Stimulated activated CD8-positive, alpha-beta memory T cell treated with anti-CD3 and anti-CD28 coated beads, Interleukin-4, amount 100 ng/mL, for 1 hour (primary cell): ENCODE measurements around the gene ARAP1.

Source experiments
- DNase-seq, 2 donors: peaks; one replicate each; pipeline ENCODE4 v3.0.0-alpha.2; 2020; ENCODE audit warnings: low read depth in 2 of 2, low spot score in 1 of 2

ARAP1 gene

DNA sequence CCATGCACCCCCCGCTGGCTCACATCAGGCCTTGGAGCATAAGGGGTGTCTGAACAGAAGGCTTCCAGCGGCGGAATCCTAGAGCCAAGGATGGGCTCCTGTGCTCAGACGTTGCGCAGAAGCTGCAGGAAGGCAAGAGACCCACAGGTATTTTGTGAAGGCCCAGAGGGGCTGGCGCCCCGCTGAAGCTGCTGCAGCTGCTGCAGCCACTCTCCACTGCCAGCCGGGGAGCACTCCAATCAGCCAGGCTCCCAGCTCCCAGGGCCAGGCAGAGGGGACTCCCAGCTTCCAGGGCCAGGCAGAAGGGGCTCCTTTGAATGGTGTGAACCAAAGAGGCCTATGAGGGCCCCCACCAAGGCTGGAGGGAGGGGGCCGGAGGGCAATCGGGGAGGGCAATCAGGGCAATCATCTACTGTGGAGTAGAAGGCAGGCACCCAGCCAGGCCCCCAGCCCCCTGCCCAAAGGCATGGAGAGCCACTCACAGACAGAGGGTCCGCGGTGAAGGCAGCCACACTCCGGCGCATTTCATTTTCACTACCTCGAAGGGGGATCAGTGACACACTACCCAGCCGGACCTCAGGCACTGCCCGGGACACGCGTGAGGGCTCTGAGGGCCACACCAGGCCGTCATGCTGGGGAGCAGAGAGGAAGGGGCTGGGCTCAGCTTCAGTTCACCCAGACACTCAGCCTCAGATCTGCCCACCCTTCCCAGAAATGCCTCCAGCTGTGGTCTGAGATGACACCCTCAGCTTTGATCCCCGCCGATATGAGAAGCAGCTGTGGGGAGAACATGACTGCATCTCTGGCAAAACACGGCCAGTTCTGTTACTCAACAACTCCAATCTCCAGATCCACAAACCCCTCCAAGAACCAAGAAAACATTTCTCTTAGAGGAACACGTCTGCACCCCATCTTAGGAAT, 66.4 kb downstream of the ARAP1 start:
- DNase-seq = no peak

DNA sequence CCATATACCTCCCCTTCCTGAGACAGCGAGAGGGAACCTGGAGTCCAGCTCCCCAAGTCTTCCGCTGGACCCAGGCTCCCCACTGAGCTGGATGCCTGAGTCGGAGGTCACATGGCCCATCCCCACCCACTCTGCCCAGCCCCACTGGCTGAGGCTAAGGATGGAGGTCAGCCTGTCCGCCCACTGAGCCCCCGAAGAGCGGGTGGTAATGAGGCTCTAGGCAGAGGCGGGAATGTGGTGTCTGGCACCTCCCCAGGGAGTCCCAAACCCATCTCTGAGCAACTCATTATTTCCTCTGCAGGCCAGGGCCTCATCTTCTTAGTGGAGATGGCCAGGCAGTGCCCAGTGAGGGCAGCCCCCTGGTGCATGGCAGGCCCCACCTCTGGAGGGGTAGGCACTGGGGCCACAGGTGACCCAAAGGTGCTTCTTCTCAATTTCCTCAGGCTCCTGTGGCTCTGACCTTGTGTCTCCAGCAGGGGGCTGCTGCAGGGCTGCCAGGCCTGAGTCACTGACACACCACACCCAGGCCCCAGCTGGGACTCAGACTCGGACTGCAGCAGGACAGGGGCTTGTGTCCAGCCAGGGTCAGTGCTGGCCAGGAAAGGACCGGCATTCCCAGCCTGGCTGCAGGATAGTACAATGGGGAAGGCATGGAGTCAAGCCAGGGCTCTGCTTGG, 67.8 kb downstream of the ARAP1 start:
- DNase-seq = peak in 1 of 2 donors; percentile 6

- DNase-seq = peak; percentile 17 to 37
Measured at GRCh38 chr11:72683782-72684200, 68.4 kb downstream of the ARAP1 start.

- no peak for DNase-seq
Measured at GRCh38 chr11:72682858-72683243, 69.4 kb downstream of the ARAP1 start.

GRCh38 chr11:72682238-72682857, 69.9 kb downstream of the ARAP1 start:
- no peak for DNase-seq

DNA sequence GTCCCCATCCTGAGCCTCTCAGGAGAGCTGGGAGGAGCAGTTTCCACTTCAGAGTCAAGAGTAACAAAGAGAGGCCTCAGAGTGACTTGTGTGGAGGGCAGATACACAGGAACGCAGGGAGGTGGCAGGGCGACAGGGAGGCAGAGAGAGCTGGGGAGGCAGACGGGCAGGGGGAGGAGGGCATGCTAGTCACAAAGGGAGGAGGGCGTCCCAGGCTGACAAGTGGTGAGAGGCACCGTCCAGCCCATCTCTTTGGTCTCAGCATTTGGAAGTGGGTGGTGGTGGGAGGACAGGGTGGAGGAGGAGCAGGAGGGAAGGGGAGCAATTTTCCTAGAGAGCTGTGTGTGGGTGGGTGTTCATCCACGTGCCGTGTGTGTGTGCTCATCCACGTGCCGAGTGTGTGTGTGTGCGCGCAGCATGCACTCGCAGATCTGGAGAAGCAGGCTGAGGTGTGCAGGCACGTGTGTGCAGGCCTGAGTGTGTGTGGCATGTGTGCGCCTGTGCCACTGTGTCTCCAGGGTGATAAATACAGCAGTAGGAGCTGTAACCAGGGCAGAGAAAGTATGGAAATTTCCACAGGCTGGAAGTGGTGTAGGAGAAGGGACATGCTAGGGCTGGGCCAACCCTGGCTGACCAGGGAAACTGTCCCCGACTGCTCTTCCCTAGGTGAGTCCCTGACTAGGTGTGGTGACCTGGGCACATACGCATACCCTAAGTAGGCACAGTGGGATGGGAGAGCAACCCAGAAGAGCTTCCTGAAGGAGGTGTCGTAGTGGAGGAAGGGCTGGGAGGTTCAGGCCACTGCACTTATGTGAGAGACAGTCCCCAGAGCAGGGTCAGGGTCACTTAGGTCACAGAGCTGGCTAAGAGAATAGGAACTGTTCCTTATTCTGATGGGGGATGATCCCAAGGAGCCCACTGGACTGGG, 70.7 kb downstream of the ARAP1 start:
- DNase-seq = no peak

DNA sequence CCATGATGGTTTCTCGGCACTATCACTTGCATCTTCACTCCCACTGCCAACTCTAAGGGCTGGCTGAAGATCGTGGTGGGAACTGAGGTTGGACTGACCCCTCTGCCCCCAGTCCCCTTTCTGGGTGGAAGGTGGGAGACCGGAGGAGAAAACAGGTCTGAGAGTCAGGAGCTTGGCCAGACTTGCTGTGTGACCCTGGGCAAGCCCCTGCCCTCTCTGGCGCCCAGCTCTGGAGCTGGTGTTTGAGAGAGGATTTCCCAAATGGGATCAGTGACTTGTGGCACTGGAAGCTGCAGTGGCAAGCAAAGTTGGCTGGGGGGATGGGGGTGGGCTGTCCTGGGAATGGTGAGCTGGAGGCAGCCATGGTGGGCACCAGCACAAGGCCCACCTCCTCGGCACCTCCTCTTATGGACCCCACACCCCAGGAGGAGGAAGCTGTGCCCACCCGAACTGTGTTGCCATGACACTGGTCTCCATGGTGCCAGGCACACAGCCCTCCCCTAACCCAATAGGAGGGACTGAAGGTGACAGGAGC, 71.5 kb downstream of the ARAP1 start:
- no peak for DNase-seq

DNA sequence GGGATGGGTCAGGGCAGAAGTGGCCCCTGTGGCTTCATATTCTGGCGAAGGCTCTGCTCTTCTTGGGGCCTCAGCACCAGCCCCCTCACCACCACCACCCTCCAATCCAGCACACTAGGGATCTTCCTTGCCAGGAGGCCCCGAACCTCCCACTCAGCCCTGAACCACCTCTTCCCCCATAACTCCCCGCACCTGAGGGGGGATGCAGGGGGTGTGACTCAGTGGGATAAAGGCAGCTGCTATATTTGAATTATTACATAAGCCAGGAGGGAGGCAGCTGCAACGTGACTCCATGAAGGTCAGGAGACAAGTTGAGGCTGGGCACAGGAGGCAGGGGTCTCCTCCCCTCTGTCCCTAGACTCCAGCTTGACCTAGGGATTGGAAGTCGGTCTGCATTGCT, 72.3 kb downstream of the ARAP1 start:
- no peak for DNase-seq

- DNase-seq = no peak
Measured at GRCh38 chr11:72678524-72678923, 73.7 kb downstream of the ARAP1 start.

- peak in 1 of 2 donors; percentile 33 for DNase-seq
Measured at GRCh38 chr11:72676861-72677341, 75.3 kb downstream of the ARAP1 start.

GRCh38 chr11:72675221-72675620, 77.0 kb downstream of the ARAP1 start:
- DNase-seq = no peak

DNA sequence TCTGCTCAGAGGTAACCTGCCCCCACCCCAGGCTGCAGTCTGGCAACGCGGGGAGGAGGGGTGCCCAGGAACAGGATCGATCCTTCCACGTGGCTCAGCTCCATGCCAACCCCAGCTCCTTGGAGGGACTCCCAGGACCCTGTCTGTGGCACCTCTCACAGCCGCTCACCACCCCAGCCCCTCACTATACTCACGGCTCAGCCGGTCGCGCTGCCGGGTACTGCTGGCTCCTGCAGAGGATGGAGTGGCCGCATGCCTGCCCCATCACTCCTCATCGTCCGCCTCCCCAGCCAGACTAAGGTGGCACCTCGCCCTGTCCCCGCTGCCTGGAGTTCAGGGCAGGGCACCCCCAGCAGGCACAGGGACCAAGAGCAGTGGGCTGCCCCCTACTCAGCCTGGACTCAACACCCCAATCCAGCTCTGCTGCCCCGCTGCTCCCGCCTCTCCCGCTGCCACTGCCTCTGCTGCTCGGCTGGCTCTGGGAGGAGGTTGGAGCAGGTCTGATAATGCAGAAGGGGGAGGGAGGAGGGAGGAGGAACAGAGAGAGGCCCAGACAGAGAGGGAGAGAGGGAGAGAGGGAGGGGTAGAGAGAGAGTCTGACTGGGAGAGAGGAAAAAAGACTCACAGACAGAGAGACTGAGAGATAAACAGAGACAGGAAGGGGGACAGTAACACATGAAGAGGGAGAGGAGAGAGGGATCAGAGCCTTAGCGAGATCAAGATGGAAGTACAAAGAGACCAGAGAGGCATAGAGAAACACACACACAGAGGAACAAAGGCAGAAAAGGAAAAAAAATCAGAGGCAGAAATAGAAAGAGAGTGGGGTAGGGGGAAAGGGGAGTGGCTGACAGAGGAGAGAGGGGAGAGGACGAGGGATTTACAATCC, 78.0 kb downstream of the ARAP1 start, which contains the start of gene PDE2A:
PDE2A (minus strand) TSS at position 480 of the 886 bp plus-strand sequence; CDS start at position 265, 215 bp downstream.
- no peak for DNase-seq

DNA sequence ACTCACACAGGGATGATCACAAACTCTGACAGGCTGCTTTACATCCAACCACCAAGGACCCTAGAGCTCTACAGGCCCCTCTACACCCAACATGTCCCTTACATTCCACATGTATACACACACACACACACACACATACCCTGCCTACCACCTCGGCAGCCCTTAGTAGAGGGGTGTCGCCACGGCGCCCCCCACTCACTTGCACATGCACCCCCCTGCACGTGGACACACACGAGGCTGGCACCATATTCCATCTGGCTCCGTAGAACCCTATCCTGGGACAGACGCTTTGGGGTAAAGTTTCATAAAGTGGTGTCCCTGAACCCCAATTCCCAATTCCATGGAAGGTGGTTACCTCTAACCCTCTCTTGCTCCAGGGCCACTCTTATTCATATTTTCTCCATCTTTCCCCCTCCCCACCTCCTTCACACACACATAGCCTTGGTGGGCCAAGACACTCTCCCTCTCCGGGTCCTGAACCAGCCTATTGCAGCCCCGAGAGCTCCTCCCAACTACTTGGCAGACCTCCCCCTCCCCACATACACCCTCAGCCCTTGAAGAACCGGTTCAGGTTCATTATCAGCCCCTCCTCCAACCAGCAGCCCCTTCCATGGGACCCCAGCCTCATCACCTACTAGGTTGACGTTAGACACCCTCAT, 78.8 kb downstream of the ARAP1 start:
- no peak for DNase-seq

DNA sequence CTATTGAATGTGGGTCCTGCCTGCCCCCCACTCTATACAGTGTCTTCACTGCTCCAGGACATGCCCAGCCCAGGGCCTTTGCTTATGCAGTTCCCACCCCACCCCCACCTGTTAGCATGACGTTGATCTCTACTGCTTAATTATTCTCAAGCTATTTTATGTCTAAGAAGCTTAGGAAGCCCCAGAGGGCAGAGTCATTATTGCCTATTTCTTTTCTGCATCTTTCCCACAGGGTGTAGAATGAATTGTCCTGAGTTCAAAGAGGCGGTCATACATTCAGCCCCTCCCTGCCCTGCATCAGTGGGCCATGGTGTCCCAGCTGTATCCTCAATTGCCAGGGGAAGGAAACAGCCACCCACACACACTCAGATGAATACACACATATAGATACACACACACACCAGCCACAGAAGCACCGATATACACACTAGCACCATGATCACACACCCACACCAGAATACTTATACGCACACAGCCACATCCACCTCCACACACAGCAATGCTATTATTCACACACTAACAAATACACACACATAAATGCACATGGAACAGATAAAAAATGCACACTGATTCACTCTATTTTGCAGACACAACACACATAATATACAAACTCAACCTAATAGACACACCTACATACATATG, 79.5 kb downstream of the ARAP1 start:
- no peak for DNase-seq

GRCh38 chr11:72671152-72672099, 80.8 kb downstream of the ARAP1 start:
- DNase-seq = no peak

- DNase-seq = no peak
Measured at GRCh38 chr11:72670041-72670440, 82.2 kb downstream of the ARAP1 start.

GRCh38 chr11:72669527-72669926, 82.7 kb downstream of the ARAP1 start:
- DNase-seq = no peak
